SK-N-SH (cell line): Measurements from ENCODE around the gene ACSF3.

ENCODE experiments used
- CTCF ChIP-seq: fragments of 200-600 bp; sonication (generic); IDR thresholded peaks from 2 replicates; pipeline ENCODE4 v1.6.1; 2017; ENCODE audit warnings: antibody characterized with exemption, mild to moderate bottlenecking, moderate library complexity
- MAX ChIP-seq: IDR thresholded peaks from 2 replicates; pipeline ENCODE4 v1.4.0; 2012; ENCODE audit warnings: low read depth
- TAF1 ChIP-seq: IDR thresholded peaks from 2 replicates; pipeline ENCODE4 v1.6.1; 2012; ENCODE audit warnings: low read depth, mild to moderate bottlenecking, low read length, moderate library complexity, borderline replicate concordance
- TCF12 ChIP-seq: IDR thresholded peaks from 2 replicates; pipeline ENCODE4 v1.4.0; 2012
- TEAD4 ChIP-seq: IDR thresholded peaks from 2 replicates; pipeline ENCODE4 v1.4.0; 2012; ENCODE audit warnings: mild to moderate bottlenecking, borderline replicate concordance; ENCODE audit not compliant: insufficient read depth

- TF ChIP-seq CTCF (no peak), TEAD4 (no peak), TAF1 (no peak), MAX (no peak), TCF12 (no peak)
Measured at GRCh38 chr16:89172528-89173173, 79.0 kb downstream of the ACSF3 start.
